RWPE1 (cell line): ENCODE results near the gene TTLL1.
"Not testable (repeated sequence)": the region's sequence is repeated elsewhere in the genome, so short reads cannot be mapped to it uniquely, and the experiment has no call there.

Source experiments
- CTCF ChIA-PET: fragments of 350-600 bp; sonication (Branson Sonifier 250); formaldehyde crosslinking; extraction: SDS; loops from one replicate; lab custom pipeline; 2021; lab: Yijun Ruan, JAX
- POLR2A ChIA-PET: fragments of 400-600 bp; formaldehyde crosslinking; extraction: SDS; loops from one replicate; lab custom pipeline; 2020; ENCODE audit warnings: antibody characterized with exemption; ENCODE audit not compliant: low non-redundant PET; lab: Yijun Ruan, JAX
- DNase-seq: peaks from one replicate; pipeline ENCODE4 v3.0.0; 2012; ENCODE audit warnings: low spot score
- H3K27ac ChIP-seq: fragments of 450-650 bp; 2 replicates; pipeline ENCODE4 v1.5.1; 2017
- TF ChIP-seq, protein P1 (sequence below): fragments of 450-650 bp; conservative IDR thresholded peaks from 2 replicates; pipeline ENCODE4 v1.5.1; 2017; ENCODE audit warnings: low read depth, mild to moderate bottlenecking

TTLL1 gene

DNA sequence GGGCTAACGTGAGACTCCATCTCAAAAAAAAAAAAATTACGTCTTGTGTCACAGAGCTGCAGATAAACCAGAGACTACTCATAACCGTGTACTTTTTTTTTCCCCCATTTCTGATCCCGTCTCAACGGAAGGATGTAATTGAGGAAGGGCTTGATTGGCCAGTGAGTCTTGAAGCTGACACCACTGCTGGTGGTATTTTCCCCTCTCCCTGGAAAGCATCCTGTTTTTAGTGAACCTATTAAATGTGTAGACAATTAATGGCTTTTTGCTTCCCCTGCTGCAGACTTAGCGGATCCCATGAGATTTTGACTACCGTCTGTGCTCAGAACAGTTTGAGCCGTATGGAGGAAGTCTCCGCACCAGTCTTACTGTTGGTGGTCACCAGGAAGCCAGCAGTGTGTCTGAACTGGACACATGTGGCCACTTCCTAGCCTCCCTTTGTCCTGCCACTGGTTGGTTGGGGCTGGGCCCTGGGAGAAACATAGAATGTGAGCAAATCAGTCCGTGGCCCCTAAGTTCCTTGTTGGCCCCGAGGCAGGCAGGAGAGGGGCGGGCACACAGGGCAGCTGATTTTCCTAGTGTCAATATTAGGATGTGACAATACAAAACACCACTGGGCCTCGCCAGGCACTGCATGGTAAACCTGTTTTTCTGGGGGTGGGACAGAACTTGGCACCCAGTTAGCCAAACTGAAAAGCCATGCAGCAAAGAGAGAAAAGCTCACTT lies 24.5 kb upstream of the TTLL1 start:
- CTCF ChIA-PET: no interaction called here
- POLR2A ChIA-PET: no interaction called here
- H3K27ac ChIP-seq: no peak overlapping the region

DNA sequence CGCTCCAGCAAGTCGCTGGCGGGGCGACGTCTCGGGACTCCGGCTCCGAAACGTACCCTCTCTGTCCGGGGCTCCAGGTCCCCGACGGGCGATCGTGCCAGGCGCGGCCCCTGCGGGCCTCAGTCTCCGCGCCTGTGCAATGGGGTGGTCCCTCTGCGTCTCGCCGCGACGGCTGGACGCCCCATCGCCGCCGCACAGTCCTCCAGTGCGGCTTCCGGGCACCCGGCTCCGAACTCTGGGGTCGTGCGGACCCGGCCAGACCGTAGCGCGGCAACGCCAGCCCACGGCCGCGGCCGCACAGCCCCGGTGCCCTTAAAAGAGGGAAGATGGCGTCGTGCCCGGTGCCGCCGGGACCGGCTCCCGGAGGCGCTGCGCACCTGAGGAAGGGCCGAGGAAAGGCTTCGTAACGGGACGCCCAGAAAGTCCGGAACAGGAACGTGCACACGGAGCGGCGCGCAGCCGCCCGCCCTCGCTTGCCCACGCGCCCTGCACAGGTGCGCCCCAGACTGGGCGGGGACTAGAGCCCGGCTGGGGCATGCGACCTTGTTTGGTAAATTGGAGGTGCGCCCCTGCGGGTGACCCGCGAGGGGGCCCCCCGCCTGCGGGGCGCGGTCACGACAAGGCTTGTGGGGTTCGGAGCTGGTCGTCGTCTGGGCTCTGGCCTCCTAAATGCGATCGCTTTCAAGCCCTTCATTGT lies 21.9 kb upstream of the TTLL1 start:
- POLR2A ChIA-PET: no interaction called here
- TF ChIP-seq, protein P1, sequence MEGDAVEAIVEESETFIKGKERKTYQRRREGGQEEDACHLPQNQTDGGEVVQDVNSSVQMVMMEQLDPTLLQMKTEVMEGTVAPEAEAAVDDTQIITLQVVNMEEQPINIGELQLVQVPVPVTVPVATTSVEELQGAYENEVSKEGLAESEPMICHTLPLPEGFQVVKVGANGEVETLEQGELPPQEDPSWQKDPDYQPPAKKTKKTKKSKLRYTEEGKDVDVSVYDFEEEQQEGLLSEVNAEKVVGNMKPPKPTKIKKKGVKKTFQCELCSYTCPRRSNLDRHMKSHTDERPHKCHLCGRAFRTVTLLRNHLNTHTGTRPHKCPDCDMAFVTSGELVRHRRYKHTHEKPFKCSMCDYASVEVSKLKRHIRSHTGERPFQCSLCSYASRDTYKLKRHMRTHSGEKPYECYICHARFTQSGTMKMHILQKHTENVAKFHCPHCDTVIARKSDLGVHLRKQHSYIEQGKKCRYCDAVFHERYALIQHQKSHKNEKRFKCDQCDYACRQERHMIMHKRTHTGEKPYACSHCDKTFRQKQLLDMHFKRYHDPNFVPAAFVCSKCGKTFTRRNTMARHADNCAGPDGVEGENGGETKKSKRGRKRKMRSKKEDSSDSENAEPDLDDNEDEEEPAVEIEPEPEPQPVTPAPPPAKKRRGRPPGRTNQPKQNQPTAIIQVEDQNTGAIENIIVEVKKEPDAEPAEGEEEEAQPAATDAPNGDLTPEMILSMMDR: no peak
- H3K27ac ChIP-seq: no peak overlapping the region
- CTCF ChIA-PET: interaction anchor here (0.6 to 1.0 kb wide), 2 partner anchors 26 to 47 kb away, joined by 3 read pairs; no protein-coding TSS in a partner anchor
- DNase-seq: no peak

More for the DNA sequence above, 24.5 kb upstream of the TTLL1 start:
- DNase-seq: no peak
- TF ChIP-seq, protein P1: no peak

DNA sequence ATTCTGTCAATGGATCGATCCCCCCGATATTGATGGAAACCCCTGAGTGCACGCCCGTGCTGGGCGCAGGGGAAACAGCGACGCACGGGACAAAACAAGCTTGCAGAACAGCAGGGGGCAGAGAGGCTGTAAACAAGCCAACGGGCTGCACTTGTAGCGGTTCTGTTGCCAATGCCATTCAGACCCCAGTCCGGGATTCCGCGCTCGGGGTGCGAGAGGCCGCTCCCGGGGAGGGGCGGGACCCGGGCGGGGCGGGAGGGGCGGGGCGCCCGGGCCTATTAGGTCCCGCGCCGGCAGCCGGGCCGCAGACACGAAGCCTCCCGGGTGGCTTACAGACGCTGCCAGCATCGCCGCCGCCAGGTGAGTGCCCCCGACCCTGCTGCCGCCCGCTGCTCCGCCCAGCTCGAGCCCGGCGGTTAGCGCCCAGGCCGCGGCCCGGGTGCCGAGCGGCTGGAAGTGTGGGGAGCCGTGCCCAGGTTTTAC lies 21.3 kb upstream of the TTLL1 start, which contains the start of gene BIK:
TSS of gene BIK (plus strand) at position 307 of the 483 bp plus-strand sequence. CDS start 13,273 bp downstream, outside the sequence.
- TF ChIP-seq, protein P1: no peak
- POLR2A ChIA-PET: interaction anchor here (0.6 kb wide), 1 partner anchor 23 kb away, joined by 7 read pairs; no protein-coding TSS in a partner anchor
- DNase-seq: peak; percentile 19
- no peak within 1 kb of the TSS for H3K27ac ChIP-seq
- CTCF ChIA-PET: interaction anchor here (0.7 to 1.0 kb wide), 2 partner anchors 34 to 48 kb away, joined by 3 read pairs; no protein-coding TSS in a partner anchor

DNA sequence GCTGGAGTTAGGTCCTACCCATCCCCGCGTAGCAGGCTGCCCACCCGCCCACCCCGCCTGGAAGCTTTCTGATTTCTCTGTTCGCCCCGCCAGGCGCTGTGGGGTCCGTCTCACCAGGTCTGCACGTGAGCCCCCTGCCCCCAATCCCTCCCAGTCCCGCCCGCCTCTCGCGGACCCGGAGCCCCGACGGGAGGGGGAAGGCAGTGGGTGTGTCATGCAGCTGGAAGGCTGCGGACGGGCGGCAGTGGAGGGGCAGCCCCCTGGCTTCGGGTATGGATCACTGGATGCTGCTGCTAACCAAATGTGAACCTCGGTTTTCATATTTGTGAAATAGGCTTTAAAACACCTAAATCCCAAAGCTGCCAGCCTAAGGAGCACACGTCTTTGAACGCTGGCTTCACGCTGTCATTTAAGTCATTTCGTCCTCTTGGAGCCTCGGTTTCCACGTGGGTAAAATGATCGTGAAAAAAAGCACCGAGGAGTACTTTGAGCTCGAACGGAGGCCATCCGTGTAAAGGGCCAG lies 20.8 kb upstream of the TTLL1 start:
- no peak overlapping the region for H3K27ac ChIP-seq
- no peak for DNase-seq
- POLR2A ChIA-PET: interaction anchor here (0.6 kb wide), 1 partner anchor 23 kb away, joined by 7 read pairs; no protein-coding TSS in a partner anchor
- CTCF ChIA-PET: interaction anchor here (0.5 to 1.0 kb wide), 3 partner anchors 35 to 334 kb away, joined by 3 read pairs; no protein-coding TSS in a partner anchor
- TF ChIP-seq, protein P1: no peak

DNA sequence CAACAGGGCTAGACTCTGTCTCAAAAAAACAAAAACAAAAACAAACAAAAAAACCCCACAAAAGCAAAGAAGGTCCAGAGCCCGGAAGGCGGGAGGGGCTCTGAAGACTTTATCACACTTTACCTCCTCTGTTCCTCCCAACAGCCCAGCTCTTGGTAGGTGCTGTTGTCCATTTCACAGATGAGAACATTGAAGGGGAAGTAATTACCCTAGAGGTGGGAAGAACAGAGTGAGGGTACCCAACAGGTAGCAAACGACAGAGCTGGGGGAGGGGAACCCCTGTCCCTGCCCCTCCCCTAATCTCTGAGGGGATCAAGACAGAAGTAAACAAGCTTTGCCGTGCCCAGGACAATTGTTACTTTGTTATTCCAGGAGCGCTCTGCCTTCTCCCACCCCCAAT lies 20.3 kb upstream of the TTLL1 start:
- CTCF ChIA-PET: interaction anchor here (0.5 kb wide), 1 partner anchor 333 kb away, joined by 3 read pairs; no protein-coding TSS in a partner anchor
- no peak overlapping the region for H3K27ac ChIP-seq
- TF ChIP-seq, protein P1: no peak
- POLR2A ChIA-PET: no interaction called here
- no peak for DNase-seq

DNA sequence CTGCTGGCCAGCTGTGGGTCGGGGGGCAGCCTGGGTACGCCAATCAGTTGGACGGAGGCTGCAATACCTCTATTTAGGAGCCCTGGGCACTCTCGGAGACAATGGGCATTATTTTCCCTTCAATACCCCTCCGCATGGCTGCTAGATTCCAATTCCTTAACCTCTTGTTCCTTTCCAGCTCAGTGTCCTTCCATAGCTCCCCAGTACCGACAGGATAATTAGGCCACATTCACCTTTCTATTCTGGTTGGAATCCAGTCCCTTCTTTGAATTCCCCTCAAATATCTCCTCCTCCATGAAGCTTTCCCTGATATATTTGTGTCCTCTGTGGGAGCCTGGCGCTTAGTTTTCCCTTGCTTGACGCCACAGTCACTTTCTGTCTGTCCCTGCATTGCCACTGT lies 17.1 kb upstream of the TTLL1 start:
- POLR2A ChIA-PET: no interaction called here
- CTCF ChIA-PET: interaction anchor here (0.7 kb wide), 1 partner anchor 242 kb away, joined by 3 read pairs; no protein-coding TSS in a partner anchor
- H3K27ac ChIP-seq: no peak overlapping the region
- DNase-seq: no peak
- TF ChIP-seq, protein P1: no peak

DNA sequence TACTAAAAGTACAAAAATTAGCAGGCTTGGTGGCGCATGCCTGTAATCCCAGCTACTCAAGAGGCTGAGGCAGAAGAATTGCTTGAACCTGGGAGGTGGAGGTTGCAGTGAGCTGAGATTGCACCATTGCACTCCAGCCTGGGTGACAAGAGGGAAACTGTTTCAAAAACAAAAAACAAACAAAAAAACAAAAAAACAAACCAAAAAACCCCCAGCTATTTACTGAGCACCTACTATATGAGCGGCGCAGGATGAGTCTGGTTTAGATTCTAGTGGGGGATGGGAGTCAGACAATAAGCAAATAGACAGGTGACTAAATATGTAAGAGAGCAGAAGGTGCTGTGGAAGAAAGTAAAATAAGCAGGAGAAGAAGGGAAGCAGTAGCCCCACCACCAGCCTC lies 15.8 kb upstream of the TTLL1 start:
- POLR2A ChIA-PET, H3K27ac ChIP-seq, DNase-seq, CTCF ChIA-PET: not testable (repeated sequence)

DNA sequence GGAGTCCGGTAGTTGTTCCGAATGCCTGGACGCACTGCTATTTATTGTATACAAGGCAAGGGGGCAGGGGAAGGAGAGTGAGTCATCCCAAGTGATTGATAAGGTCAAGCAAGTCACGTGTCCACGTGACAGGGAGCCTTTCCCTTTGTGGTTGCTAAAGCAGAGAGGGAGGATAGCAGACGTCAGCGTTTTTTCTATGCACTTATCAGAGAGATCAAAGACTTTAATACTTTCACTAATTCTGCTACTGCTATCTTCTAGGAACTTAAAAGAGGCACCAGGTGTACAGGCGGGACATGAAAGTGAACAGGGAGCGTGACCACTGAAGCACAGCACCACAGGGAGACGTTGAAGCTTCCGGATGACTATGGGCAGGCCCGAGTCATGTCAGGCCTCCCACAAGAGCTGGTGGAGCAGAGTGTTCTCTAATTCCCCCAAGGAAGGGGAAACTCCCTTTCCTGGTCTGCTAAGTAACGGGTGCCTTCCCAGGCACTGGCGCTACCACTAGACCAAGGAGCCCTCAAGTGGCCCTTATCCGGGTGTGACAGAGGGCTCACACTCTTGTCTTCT lies 14.9 kb upstream of the TTLL1 start:
- DNase-seq, H3K27ac ChIP-seq, CTCF ChIA-PET, POLR2A ChIA-PET: not testable (repeated sequence)
